Measurements from ENCODE around the gene PHYKPL.

Gene PHYKPL

GRCh38 chr5:178232124-178232919, at the start of gene PHYKPL:
Gene PHYKPL (minus strand): TSS chr5:178232802. CDS start chr5:178232550, 252 bp downstream.
- H3K27ac ChIP-seq: peak within 1 kb of the TSS; percentile 89 to 100 (median 97)
- peak within 1 kb of the TSS; percentile 51 to 96 (median 75) for H3K4me3 ChIP-seq

GRCh38 chr5:178282391-178282790, 49.8 kb upstream of the PHYKPL start:
- no peak overlapping the region for H3K4me3 ChIP-seq
- H3K27ac ChIP-seq: no peak overlapping the region

GRCh38 chr5:178281331-178281730, 48.7 kb upstream of the PHYKPL start:
- Histone ChIP-seq H3K27ac (no peak overlapping the region), H3K4me3 (no peak overlapping the region)

- Histone ChIP-seq H3K27ac (no peak overlapping the region), H3K4me3 (no peak overlapping the region)
Observed at GRCh38 chr5:178280631-178281030, 48.0 kb upstream of the PHYKPL start.

- H3K4me3 ChIP-seq: no peak overlapping the region
- H3K27ac ChIP-seq: no peak overlapping the region
Observed at GRCh38 chr5:178279723-178280438, 47.3 kb upstream of the PHYKPL start.

GRCh38 chr5:178279026-178279722, 46.6 kb upstream of the PHYKPL start:
- H3K4me3 ChIP-seq: no peak overlapping the region
- no peak overlapping the region for H3K27ac ChIP-seq

GRCh38 chr5:178278358-178279023, 45.9 kb upstream of the PHYKPL start:
- H3K27ac ChIP-seq: no peak overlapping the region
- no peak overlapping the region for H3K4me3 ChIP-seq

GRCh38 chr5:178277866-178278265, 45.3 kb upstream of the PHYKPL start:
- Histone ChIP-seq H3K4me3 (no peak overlapping the region), H3K27ac (no peak overlapping the region)

GRCh38 chr5:178277346-178277745, 44.7 kb upstream of the PHYKPL start:
- no peak overlapping the region for H3K4me3 ChIP-seq
- no peak overlapping the region for H3K27ac ChIP-seq

GRCh38 chr5:178274781-178275537, 42.4 kb upstream of the PHYKPL start:
- Histone ChIP-seq H3K4me3 (no peak overlapping the region), H3K27ac (no peak overlapping the region)

- no peak overlapping the region for H3K4me3 ChIP-seq
- H3K27ac ChIP-seq: no peak overlapping the region
Observed at GRCh38 chr5:178273665-178274541, 41.3 kb upstream of the PHYKPL start.

GRCh38 chr5:178273041-178273440, 40.4 kb upstream of the PHYKPL start:
- no peak overlapping the region for H3K4me3 ChIP-seq
- no peak overlapping the region for H3K27ac ChIP-seq

GRCh38 chr5:178272591-178272990, 40.0 kb upstream of the PHYKPL start:
- H3K4me3 ChIP-seq: no peak overlapping the region
- no peak overlapping the region for H3K27ac ChIP-seq

GRCh38 chr5:178271726-178272479, 39.3 kb upstream of the PHYKPL start:
- no peak overlapping the region for H3K27ac ChIP-seq
- no peak overlapping the region for H3K4me3 ChIP-seq

- H3K27ac ChIP-seq: no peak overlapping the region
- no peak overlapping the region for H3K4me3 ChIP-seq
Observed at GRCh38 chr5:178271231-178271630, 38.6 kb upstream of the PHYKPL start.

GRCh38 chr5:178269499-178269898, 36.9 kb upstream of the PHYKPL start:
- no peak overlapping the region for H3K4me3 ChIP-seq
- no peak overlapping the region for H3K27ac ChIP-seq

GRCh38 chr5:178267876-178268275, 35.3 kb upstream of the PHYKPL start:
- H3K27ac ChIP-seq: no peak overlapping the region
- H3K4me3 ChIP-seq: no peak overlapping the region

GRCh38 chr5:178267245-178267644, 34.6 kb upstream of the PHYKPL start:
- H3K4me3 ChIP-seq: no peak overlapping the region
- no peak overlapping the region for H3K27ac ChIP-seq

Measured in skin epidermis (tissue), 12 donors.